ENCODE data around the gene ACSS1. TPM values are rescaled to one million over a fixed set of nuclear protein-coding genes. Genes with fewer than 3 reads are reported as not detected.

ACSS1 gene
- total and polyA plus RNA-seq, 2 experiments from 2014 or later = not detected

DNA sequence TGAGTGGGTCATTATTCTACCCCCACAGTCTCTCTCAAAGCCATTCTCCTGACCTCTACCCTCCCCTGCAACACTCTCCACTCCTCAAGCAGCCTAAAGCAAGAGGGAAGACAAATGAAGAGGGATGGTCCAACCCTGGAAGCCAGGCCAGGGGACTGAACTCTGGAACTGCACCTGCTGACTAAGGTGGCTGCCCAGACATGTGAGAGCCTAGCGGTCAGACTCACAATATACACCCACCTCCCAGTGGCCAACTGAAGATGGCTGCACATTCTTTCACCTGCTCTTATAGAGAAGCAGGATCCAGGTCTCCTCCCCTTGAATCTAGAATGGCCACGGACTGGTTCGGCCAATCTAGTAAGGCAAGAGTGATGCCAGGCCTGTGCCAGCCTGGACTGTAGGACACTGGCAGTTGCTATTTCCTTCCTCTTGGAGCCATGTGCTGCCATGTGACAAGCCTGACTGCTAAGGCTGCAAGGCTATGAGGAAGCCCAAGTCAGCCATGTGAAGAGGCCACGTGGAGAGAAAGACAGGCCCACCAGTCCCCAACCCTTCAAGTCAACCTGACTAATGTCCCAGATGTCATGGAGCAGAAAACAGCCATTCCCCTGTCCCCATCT lies 31.8 kb downstream of the ACSS1 start:
- H3K27me3 ChIP-seq = no peaks in the 10 kb centered on the region
- H3K4me1 ChIP-seq (ENCODE audit: low read depth) = no peaks in the 10 kb centered on the region
- H3K9me3 ChIP-seq (ENCODE audit: low read depth) = no peaks in the 10 kb centered on the region
- DNase-seq (ENCODE audit: low read depth in 1 of 2, low spot score in 1 of 2) = no peak
- no peak overlapping the region for H3K4me3 ChIP-seq
- no peaks in the 10 kb centered on the region for H3K36me3 ChIP-seq
- H3K27ac ChIP-seq = no peak overlapping the region
- no peak for TF ChIP-seq CTCF (IDR thresholded peaks at IDR 0.05; ENCODE audit: low read depth, low read length)

DNA sequence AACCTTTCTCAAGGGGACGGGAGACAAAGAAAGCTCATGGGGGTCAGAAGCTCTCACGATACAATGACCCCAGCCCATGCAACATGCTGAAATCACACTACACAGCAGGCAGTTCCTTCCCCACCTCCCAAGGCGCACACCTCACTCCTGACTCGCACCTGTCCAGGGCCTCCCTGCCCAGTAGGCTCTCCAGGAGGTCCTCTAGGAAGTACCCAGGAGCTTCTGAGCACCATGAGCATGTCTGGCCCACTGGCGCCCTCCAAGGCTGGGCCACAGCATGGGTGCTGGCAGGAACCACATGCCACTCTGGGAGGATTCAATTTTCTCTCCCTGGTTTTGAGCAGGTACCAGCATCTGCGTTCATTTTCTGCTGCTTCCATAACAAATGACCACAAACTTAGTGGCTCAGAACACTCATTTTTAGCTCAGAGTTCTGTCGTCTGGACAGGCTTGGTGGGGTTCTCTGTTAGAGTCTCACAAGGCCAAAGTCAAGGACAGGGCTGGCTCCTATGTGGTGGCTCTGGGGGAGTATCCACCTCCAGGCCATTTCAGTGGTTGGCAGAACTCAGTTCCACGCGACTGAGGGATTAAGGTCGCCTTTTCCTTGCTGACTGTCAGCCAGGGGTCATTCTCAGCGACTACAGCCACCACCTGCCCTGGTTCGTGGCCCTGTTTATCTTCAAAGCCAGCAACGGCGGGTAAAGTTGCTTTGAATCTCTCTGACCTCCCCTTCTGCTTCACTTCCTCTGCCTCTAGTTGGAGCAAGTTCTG lies 32.7 kb downstream of the ACSS1 start:
- no peaks in the 10 kb centered on the region for H3K27me3 ChIP-seq

GRCh38 chr20:25024171-25024570 lies 33.8 kb downstream of the ACSS1 start:
- no peak for TF ChIP-seq CTCF (IDR thresholded peaks at IDR 0.05; ENCODE audit: low read depth, low read length)
- Histone ChIP-seq H3K4me3 (no peak overlapping the region), H3K27ac (no peak overlapping the region), H3K27me3 (no peaks in the 10 kb centered on the region), H3K9me3 (ENCODE audit: low read depth) (no peaks in the 10 kb centered on the region), H3K4me1 (ENCODE audit: low read depth) (no peaks in the 10 kb centered on the region), H3K36me3 (no peaks in the 10 kb centered on the region)
- DNase-seq (ENCODE audit: low read depth in 1 of 2, low spot score in 1 of 2) = no peak

More for the DNA sequence above, 32.7 kb downstream of the ACSS1 start:
- Histone ChIP-seq H3K9me3 (ENCODE audit: low read depth) (no peaks in the 10 kb centered on the region), H3K36me3 (no peaks in the 10 kb centered on the region), H3K4me3 (no peak overlapping the region), H3K27ac (no peak overlapping the region), H3K4me1 (ENCODE audit: low read depth) (no peaks in the 10 kb centered on the region)
- TF ChIP-seq CTCF (IDR thresholded peaks at IDR 0.05; ENCODE audit: low read depth, low read length) = no peak
- DNase-seq (ENCODE audit: low read depth in 1 of 2, low spot score in 1 of 2) = no peak

DNA sequence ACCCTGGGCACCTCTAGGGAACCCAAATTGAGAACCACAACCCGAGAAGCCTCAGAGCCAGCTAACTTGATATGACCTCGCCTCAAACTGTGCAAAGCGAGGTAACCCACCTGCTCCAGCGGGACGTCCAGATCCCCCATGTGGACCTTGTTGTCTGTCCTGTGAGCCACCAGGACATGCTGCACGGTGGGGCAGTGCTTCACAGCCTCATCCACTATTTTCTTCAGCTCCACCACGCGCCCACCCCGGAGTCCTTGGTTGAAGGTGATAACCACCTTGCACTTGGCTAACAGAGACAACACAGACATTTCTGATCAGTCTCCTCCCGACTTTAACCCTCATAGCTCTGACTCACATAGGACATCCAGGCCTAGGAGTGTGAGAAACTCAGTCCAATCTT lies 34.6 kb downstream of the ACSS1 start:
- H3K4me3 ChIP-seq = no peak overlapping the region
- H3K36me3 ChIP-seq = no peaks in the 10 kb centered on the region
- no peak for TF ChIP-seq CTCF (IDR thresholded peaks at IDR 0.05; ENCODE audit: low read depth, low read length)
- no peak for DNase-seq (ENCODE audit: low read depth in 1 of 2, low spot score in 1 of 2)
- H3K9me3 ChIP-seq (ENCODE audit: low read depth) = no peaks in the 10 kb centered on the region
- no peak overlapping the region for H3K27ac ChIP-seq
- no peaks in the 10 kb centered on the region for H3K4me1 ChIP-seq (ENCODE audit: low read depth)
- no peaks in the 10 kb centered on the region for H3K27me3 ChIP-seq

DNA sequence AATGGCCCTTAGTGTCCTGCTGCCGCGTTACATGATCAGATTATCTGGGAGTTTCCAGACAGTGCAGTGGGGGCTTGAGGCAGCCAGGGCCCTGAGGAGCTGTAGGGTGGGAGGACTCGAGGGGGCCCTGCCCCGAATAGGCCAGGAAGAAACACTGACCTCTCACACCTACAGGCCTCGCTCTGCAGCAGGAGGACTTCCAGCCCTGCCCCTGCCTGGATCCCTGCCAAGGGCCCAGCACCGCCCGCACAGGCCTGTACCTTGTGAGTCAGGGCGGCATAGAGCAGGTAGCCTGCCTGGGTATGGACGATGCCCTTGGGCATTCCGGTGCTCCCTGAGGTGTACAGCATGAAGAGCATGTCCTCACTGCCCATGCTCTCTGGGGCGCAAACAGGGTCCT lies 35.3 kb downstream of the ACSS1 start:
- DNase-seq (ENCODE audit: low read depth in 1 of 2, low spot score in 1 of 2) = no peak
- no peaks in the 10 kb centered on the region for H3K9me3 ChIP-seq (ENCODE audit: low read depth)
- H3K4me1 ChIP-seq (ENCODE audit: low read depth) = no peaks in the 10 kb centered on the region
- H3K27me3 ChIP-seq = no peaks in the 10 kb centered on the region
- H3K36me3 ChIP-seq = no peaks in the 10 kb centered on the region
- TF ChIP-seq CTCF (IDR thresholded peaks at IDR 0.05; ENCODE audit: low read depth, low read length) = no peak
- H3K27ac ChIP-seq = no peak overlapping the region
- no peak overlapping the region for H3K4me3 ChIP-seq

Measured in cardiac muscle cell (in vitro differentiated cells and primary cell).